ENCODE results near the gene CNNM1.

Gene CNNM1

GRCh38 chr10:99372546-99373271, 43.6 kb downstream of the CNNM1 start:
- DNase-seq (ENCODE audit: low read depth in 2 of 2), result no peak

DNA sequence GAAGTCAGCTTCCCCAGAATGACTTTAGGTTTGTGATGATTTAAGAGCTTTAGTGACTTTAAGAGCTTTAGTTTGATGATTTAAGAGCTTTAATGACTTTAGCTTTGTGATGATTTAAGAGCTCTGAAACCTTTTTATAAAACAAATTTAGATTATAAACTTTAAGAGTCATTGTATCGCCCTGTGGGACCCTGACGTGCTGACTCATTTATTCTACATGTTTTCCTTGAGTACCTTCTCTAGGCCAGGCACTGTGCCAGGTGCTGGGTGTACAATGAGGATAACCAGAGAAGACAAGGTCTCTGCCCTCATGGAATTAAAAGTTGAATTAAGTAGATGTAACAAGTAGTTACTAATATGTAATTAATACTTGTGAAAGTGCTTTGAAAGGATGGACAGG, 45.4 kb downstream of the CNNM1 start:
- DNase-seq (ENCODE audit: low read depth in 2 of 2), result no peak

DNA sequence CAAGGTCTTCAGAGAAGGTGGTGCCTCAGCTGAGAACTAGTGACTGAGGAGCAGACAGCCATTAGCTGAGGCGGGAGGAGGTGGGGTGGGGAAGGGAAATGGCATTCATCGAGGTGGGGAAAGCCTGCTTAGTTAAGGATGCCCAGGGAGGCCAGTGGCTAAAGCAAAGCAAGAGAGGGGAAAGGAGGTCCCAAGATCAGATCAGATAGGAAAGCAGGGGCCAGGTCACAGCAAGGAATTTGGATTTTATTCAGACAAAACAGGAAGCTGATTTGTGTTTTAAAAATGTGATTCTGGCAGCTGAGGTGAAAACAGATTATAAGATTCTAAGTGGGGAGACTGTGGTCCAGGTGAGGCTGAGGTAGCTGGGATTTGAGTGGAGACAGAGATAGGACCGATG, 45.8 kb downstream of the CNNM1 start:
- DNase-seq (ENCODE audit: low read depth in 2 of 2), result no peak

DNA sequence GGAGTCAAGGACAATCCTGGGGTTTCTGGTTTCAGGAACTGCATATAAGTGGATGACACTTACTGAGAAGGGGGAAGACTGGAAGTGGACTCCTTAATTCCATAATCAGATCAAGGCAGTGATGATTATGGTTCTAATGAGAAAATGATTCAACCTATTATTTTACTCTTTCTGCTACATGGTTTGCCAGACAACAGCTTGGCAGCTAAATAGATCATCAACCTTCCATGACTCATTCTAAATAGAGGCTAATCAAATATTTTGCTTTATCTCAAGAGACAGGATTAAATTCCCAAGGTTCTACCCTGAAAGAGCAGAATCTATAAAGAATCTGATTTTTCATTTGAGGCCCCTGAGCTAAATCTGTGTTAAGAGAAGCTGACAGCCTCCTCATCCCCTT, 46.3 kb downstream of the CNNM1 start:
- no peak for DNase-seq (ENCODE audit: low read depth in 2 of 2)

GRCh38 chr10:99382176-99382575, 53.0 kb downstream of the CNNM1 start:
- no peak for DNase-seq (ENCODE audit: low read depth in 2 of 2)

- DNase-seq (ENCODE audit: low read depth in 2 of 2), result no peak
These were observed 57.9 kb downstream of the CNNM1 start for GRCh38 chr10:99387071-99387470.

DNA sequence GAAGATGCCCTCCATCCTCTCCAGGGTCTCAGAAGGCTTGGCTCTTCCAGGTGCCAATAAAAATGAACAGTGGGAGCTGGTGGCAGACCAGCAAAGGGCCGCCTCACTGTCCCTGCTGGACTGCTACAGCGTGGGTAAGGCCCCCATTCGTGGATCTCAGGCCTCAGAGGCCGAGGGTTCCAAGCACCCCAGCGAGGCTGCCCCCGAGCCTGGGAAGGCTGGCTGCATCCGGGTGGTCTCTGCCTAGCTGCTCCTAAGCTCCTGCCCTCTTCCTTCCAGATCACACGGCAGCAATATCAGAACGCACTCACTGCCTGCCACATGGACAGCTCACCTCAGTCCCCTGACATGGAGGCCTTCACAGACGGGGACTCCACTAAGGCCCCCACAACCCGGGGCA, 58.4 kb downstream of the CNNM1 start:
- DNase-seq (ENCODE audit: low read depth in 2 of 2), result no peak

DNA sequence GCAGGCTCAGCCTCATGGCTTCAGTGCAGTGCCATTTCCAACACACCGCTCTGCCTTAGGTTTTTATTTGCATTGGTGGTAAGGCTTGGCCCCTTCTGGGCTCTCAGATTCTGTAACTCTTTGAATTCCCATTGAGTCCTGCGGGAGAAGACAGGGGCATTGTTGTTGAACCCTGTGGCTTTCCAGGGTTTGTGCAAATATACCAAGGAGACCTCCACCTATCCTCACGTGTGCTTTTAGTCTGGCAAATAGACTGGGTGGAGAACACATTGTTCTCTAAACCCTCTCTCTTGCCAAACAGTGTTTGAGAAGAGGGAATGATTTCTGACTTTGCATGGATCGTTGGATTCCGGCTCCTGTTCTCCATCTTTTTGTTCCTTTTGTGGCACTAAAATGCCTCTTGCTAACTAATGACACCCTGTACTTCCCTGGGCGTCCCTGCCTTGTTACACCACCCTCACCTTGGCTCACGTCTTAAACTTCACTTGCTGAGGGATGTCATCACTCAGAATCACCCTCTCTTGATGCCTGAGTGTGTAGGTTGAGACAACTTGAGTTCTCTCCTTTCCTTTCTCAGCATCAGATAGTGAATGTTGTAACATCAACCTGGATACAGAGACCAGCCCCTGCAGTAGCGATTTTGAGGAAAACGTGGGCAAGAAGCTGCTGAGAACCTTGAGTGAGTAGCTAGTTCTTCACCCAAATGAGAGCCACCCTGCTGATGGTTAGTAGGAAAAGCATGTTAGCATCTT, 60.7 kb downstream of the CNNM1 start:
- DNase-seq (ENCODE audit: low read depth in 2 of 2), result no peak

DNA sequence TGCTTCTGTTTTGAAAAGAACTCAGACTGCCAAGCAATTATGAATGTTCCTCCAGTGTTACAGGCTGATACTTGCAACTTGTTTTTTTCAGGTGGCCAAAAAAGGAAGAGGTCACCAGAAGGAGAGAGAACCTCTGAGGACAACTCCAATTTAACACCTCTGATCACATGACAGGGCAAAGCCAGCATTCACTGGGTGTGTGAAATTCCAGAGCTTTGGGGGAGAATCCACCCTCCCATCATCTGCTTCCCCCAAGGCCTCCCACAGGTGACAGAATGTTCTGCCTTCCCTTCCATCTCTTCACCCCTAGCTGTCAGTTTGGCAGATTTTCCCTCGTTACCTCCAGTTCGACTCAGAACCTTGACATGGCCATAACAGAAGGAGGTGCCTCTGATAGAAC, 62.2 kb downstream of the CNNM1 start:
- DNase-seq (ENCODE audit: low read depth in 2 of 2), result no peak

DNA sequence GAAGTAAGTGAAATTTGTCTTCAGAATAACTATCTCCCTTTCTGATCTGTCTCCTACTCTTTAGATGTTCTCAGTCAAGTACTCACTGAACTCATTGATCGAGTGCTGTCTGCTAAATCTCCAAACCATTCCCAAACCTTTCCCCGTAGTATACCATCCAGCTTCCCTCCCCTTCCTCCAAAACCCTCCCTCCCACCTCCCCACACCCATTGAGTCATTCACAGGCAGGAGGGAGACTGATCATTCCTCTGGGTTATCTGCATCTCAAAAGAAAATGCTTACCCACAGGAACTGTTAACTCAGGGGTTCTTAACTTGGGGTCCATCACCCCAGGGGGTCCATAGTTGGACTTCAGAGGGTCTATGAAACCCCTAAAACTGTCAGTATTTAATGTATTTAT, 63.9 kb downstream of the CNNM1 start:
- DNase-seq (ENCODE audit: low read depth in 2 of 2), result no peak

DNA sequence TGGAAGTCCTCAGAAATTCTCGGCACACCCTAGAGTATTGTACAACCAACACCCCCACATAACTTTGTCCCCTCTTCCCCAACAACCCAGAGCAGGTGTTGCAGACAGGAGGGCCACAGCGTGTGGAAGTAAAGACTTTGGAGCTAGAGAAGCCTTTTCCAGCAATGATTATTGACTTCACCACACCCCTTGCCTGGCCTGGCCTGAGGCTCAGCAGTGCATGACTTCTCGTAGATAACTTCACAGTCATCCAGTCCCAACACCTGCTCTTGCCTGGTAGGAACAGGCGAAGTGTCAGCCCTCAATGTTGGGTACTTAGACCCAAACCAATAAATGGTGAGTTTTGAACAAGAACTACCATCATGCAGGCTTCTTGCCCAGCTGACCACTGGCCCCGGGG, 64.5 kb downstream of the CNNM1 start:
- no peak for DNase-seq (ENCODE audit: low read depth in 2 of 2)

- no peak for DNase-seq (ENCODE audit: low read depth in 2 of 2)
These were observed 65.1 kb downstream of the CNNM1 start for GRCh38 chr10:99394256-99394655.

DNA sequence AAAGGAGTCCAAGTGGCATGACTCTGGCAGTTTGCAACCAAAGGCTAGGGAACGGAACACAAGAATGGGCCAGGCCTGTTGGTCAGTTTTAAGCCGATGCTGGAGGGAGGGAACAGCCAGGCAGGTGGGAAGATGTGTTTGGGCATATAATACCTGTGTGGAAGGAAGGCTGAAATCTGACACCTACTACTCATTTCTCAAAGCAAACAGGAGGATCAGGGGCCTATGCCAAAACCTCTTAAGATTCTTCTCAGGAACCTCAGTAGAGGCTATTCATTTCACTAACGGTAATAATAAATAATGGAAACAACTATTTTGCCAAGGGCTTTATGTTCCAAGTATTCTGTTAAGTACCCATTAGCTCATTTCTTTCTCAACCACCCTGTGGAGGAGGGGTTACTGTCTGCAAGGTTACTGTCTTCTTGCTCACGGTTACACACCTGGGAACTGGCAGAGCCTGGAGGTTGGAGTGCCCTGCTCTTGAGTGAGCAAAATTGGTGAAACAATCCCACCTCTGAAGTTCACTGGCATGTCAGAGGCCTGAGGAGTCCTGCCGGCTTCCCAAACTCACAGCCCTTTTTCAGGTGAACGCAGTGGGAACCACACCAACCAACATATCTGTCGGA, 65.7 kb downstream of the CNNM1 start:
- DNase-seq (ENCODE audit: low read depth in 2 of 2), result no peak

- no peak for DNase-seq (ENCODE audit: low read depth in 2 of 2)
These were observed 66.7 kb downstream of the CNNM1 start for GRCh38 chr10:99395750-99396445.

DNA sequence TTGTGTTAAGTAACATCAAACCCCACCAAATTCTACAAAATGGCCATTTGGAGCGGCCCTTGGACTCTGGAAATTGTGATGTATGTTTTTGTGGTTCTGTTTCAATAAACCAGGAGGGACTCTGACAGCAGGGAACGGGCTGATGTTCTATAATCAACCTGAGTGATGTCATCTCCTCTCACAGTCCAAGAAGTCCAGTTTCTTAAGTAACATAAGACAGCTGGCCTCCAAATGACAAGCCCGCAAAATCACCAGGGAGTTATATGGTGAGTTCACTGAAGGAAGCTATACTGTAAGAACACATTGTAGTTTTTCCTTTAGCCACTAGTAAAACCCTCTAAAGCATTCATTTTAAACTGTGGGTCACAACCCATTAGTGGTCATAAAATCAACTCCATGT, 67.3 kb downstream of the CNNM1 start:
- no peak for DNase-seq (ENCODE audit: low read depth in 2 of 2)

- no peak for DNase-seq (ENCODE audit: low read depth in 2 of 2)
These were observed 70.5 kb downstream of the CNNM1 start for GRCh38 chr10:99399664-99400063.

GRCh38 chr10:99403674-99404073, 74.5 kb downstream of the CNNM1 start:
- DNase-seq (ENCODE audit: low read depth in 2 of 2), result no peak

- no peak for DNase-seq (ENCODE audit: low read depth in 2 of 2)
These were observed 77.0 kb downstream of the CNNM1 start for GRCh38 chr10:99406149-99406548.

- no peak for DNase-seq (ENCODE audit: low read depth in 2 of 2)
These were observed 81.0 kb downstream of the CNNM1 start for GRCh38 chr10:99410146-99410545.

DNA sequence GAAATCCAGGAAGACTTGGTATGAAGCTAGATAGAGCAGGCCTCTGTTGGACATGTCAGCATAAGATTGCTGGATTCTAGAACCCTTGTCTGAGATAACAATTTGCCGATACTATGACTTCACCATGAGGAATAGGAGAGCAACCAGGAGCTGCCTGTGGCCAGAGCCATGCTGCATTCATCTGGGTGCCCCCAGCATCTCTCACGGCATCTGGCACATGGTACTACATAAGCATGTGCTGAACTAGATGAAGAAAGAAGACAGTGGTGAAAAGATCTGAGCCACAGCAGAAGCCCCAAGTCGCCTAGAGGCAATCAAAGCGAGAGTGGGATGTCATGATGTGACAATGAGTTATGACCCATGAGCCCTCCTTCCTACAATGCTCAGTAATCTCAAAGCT, 81.7 kb downstream of the CNNM1 start:
- DNase-seq (ENCODE audit: low read depth in 2 of 2), result no peak

DNA sequence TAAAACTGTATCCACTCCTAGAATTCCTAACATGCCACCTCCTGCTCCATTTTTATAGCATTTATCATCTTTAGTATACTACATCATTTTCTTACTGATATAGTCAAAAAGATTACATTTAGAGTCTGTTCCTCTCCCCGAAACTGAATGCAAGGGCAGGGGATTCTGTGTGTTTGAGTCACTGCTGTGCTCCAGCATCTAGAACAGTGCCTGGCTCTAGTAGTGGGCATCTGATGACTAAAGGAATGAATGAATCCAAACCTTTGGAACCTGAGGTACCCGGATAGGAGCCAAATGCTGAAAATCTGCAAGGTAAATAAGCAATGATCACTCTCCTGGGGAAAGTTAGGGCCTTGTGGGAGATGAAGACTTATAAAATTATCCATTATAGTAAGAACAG, 82.4 kb downstream of the CNNM1 start:
- no peak for DNase-seq (ENCODE audit: low read depth in 2 of 2)

DNA sequence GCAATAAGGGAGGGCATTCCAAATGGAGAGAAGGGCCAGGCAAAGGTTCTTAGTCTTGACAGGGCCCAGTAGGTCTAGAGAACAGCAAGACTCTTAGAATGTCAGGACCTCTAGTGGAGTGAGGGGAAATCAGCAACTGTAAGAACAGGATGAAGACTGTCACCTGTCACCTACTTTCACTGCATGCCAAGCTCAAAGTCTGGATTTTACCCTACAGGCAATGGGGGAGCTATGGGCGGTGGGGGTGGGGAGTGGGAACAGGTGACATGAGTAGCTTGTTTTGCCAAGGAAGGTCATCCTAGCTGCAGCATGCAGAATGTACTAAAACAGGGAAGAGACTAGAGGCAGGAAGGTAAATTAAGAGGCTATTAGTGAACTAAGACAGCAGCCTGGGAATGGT, 82.9 kb downstream of the CNNM1 start:
- DNase-seq (ENCODE audit: low read depth in 2 of 2), result no peak
